ENCODE measurements around the gene RXRA.

Gene RXRA

DNA sequence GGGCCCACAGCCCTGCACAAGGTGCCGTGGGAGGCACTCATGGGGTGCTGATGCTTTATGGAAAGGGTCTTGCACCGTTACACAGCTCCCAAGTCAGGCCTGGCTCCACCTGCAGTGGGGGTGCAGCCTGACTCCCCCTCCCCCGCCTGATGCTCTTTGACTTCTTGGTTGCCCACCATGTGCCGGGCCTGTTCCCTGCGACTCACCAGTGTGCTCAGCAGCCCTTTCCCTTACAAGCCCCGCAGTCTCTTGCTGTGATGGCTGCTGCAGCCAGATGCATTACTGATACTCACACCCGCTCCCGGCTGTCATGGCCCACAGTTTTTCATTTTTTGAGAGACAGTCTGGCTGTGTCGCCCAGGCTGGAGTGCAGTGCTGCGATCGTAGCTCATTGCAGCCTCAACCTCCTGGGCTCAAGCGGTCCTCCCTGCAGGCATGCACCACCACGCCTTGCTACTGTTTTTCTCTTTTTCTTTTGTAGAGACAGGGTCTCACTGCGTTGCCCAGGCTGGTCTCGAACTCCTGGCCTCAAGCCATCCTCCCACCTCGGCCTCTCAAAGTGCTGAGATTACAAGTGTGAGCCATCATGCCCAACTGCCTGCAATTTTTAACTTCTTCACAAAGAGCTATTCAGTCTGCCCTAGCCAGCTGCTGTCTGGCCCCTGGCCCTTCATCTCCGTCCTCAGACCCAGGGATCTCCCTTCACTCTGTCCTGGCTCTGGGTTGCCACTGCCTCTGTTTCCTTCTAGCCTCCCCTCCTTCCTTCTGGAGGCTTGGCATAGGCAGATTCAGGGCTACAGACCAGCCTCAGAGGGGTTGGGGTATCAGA is 109.5 kb downstream of the RXRA start:
- no peak for DNase-seq (ENCODE audit: low read depth)

- no peak for DNase-seq (ENCODE audit: low read depth)
These were observed 110.1 kb downstream of the RXRA start for GRCh38 chr9:134436379-134436762.

DNA sequence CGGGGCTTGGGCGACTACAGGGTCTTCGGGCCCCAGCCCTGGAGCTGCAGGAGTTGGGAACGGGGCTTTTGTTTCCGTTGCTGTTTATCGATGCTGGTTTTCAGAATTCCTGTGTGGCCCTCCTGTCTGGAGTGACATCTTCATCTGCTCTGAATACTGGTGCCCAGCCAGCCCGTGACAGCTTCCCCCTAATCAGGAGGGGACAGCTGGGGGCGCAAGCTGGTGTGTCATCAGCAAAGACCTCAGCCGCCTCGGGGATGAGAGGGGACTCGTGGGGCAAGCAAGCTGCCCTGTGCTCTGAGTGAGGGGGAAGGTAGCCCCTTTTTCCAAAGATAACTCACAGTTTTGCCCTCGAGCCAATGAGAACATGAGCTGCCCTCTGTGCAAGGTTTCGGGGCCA is 110.7 kb downstream of the RXRA start:
- no peak for DNase-seq (ENCODE audit: low read depth)

- DNase-seq (ENCODE audit: low read depth) = no peak
These were observed 111.3 kb downstream of the RXRA start for GRCh38 chr9:134437403-134438194.

- DNase-seq (ENCODE audit: low read depth) = no peak
These were observed 112.0 kb downstream of the RXRA start for GRCh38 chr9:134438195-134438788.

DNA sequence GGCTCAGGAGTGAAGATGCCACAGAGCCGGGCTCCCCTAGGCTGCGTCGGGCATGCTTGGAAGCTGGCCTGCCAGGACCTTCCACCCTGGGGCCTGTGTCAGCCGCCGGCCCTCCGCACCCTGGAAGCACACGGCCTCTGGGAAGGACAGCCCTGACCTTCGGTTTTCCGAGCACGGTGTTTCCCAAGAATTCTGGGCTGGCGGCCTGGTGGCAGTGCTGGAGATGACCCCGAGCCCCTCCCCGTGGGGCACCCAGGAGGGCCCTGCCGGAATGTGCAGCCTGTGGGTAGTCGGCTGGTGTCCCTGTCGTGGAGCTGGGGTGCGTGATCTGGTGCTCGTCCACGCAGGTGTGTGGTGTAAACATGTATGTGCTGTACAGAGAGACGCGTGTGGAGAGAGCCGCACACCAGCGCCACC is 113.1 kb downstream of the RXRA start:
- DNase-seq (ENCODE audit: low read depth) = no peak

GRCh38 chr9:134440636-134441226 is 114.5 kb downstream of the RXRA start:
- DNase-seq (ENCODE audit: low read depth) = no peak

GRCh38 chr9:134441227-134442084 is 115.2 kb downstream of the RXRA start:
- DNase-seq (ENCODE audit: low read depth) = no peak

- no peak for DNase-seq (ENCODE audit: low read depth)
These were observed 115.8 kb downstream of the RXRA start for GRCh38 chr9:134442085-134442474.

- DNase-seq (ENCODE audit: low read depth) = no peak
These were observed 116.4 kb downstream of the RXRA start for GRCh38 chr9:134442486-134443173.

- peak; percentile 47 for DNase-seq (ENCODE audit: low read depth)
These were observed 117.2 kb downstream of the RXRA start for GRCh38 chr9:134443174-134444037.

DNA sequence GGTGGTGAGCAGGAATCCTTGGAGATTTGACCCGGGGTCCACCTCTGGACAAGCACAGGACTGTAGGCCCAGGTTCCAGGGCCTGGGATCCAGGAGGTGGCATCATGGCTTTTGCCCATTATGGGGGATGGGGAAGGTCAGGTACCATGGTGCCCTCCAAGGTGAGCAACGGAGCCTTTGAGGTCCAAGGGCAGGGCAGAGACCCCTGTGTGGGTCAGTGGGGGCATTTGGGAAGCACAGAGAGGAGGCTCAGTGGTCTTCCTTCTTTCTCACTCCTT is 117.7 kb downstream of the RXRA start:
- DNase-seq (ENCODE audit: low read depth) = no peak

- no peak for DNase-seq (ENCODE audit: low read depth)
These were observed 118.7 kb downstream of the RXRA start for GRCh38 chr9:134445000-134445399.

GRCh38 chr9:134449180-134449916 is 123.1 kb downstream of the RXRA start:
- DNase-seq (ENCODE audit: low read depth) = peak; percentile 65

DNA sequence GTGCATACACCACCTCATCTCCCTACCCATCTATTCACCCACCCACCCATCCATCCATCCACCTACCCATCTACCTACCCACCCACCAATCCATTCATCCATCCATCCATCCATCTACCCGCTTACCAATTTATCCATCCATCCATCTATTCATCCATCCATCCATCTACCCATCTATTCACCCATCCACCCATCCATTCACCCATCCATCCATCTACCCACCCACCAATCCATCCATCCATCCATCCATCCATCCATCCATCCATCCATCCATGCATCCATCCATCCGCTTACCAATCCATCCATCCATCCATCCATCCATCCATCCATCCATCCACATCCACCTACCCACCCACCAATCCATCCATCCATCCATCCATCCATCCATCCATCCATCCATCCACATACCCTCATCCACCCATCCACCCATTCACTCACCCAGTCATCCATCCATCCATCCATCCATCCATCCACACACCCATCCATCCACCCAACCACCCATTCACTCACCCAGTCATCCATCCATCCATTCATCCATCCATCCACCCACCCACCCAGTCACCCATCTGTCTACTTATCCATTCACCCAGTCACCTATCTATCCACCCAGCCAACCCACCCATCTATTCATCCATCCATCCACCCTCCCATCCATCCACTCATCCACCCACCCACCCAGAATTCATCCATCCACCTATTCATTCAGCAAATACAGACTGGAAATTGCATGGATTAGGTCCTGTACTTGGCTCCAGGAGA is 125.6 kb downstream of the RXRA start:
- DNase-seq (ENCODE audit: low read depth) = no peak

DNA sequence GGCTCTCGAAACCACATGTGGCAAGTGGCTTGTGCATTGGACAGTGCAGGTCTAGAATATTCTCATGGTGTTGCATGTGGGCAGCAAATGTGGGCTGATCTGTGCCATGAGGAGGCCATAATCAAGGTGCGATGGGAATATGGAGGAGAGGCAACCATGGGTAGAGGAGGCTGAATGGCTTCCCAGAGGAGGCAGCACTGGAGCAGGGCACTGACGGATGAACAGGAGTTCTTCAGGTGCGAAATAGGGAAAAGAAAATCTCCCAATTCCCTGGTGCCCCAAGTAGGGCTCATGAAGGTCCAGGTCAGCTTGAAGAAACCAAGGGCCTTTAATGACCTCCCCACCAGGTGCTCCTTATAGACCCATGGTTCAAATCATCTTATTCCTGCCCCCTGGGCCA is 126.5 kb downstream of the RXRA start:
- DNase-seq (ENCODE audit: low read depth) = no peak

GRCh38 chr9:134453776-134454475 is 127.7 kb downstream of the RXRA start:
- no peak for DNase-seq (ENCODE audit: low read depth)

- DNase-seq (ENCODE audit: low read depth) = no peak
These were observed 128.2 kb downstream of the RXRA start for GRCh38 chr9:134454476-134454857.

Measured in GM04503 (cell line).